GM21825 (cell line): ENCODE data around the gene SEMA5A.

ENCODE experiments used
- ATAC-seq: cut with Tn5 transposase; IDR thresholded peaks from one replicate; pipeline ENCODE4 v1.9.1; 2021; ENCODE audit warnings: mild to moderate bottlenecking, moderate library complexity; ENCODE audit not compliant: unreplicated experiment

Gene SEMA5A

GRCh38 chr5:9452181-9452580 lies 93.7 kb downstream of the SEMA5A start:
- ATAC-seq: no peak

DNA sequence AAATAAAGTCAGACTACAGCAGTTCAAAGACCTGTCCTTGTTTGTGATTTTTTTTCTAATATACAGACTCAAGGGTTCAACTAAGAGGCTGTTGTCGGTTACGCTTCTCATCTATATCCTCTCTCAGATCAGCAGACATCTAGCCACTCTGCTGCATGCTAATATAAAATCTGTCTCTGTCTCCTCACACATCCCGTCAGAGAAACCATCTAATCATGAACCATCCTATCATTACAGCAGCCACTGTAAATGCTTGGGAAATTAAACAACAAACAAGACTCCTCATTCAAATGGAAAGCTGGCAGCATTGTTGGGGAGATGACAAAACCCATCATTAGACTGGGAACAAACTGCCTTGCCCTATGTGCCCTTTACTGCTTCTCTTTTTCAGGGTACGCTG lies 94.8 kb downstream of the SEMA5A start:
- no peak for ATAC-seq

DNA sequence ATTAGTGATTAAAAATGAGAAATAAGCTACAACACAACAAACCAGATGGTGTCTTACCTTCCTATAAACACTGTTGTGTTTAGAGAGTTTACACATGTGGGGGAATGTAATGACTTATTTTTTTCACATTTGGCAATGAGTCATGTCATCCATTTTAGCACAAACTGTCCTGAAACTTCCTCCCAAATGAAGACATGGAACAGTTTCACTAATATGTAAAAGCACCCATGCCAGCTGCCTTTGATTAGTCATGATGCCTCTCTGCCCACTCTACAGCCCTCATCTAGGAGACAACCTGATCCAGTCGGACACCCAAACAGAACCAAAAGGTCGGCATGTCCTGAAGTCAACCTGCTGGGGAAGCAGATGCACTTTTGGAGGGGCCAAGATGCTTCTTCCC lies 98.2 kb downstream of the SEMA5A start:
- ATAC-seq: no peak

GRCh38 chr5:9445826-9446388 lies 100.0 kb downstream of the SEMA5A start:
- ATAC-seq: no peak

DNA sequence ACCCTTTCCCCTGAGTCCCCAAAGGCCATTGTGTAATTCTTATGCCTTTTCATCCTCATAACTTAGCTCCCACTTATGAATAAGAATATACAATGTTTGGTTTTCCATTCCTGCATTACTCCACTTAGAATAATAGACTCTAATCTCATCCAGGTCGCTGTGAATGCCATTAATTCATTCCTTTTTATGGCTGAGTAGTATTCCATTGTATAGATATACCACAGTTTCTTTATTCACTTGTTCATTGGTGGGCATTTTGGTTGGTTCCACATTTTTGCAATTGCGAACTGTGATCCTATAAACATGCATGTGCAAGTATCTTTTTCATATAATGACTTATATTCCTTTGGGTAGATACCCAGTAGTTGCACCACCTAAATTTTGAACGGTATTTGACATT lies 101.5 kb downstream of the SEMA5A start:
- no peak for ATAC-seq

- ATAC-seq: no peak
Observed at GRCh38 chr5:9441610-9442009, 104.3 kb downstream of the SEMA5A start.

DNA sequence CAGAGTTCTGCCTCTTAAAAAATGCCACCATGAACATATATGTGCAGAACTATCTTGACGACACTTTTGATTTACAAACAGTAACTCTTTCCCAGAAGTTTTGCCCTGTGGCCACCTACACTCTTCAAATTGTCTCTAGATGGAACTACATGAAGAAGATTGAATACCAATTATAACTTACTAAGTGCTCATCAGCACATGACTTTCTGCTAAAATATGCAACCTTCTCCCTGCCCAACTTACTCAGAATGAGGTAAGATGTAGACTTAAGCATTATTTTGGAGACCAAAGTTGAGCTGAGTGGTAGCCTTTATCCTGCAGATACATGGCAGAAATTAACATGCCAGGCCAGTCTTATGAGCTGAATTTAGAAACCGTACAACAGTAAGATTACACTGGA lies 105.4 kb downstream of the SEMA5A start:
- ATAC-seq: no peak

DNA sequence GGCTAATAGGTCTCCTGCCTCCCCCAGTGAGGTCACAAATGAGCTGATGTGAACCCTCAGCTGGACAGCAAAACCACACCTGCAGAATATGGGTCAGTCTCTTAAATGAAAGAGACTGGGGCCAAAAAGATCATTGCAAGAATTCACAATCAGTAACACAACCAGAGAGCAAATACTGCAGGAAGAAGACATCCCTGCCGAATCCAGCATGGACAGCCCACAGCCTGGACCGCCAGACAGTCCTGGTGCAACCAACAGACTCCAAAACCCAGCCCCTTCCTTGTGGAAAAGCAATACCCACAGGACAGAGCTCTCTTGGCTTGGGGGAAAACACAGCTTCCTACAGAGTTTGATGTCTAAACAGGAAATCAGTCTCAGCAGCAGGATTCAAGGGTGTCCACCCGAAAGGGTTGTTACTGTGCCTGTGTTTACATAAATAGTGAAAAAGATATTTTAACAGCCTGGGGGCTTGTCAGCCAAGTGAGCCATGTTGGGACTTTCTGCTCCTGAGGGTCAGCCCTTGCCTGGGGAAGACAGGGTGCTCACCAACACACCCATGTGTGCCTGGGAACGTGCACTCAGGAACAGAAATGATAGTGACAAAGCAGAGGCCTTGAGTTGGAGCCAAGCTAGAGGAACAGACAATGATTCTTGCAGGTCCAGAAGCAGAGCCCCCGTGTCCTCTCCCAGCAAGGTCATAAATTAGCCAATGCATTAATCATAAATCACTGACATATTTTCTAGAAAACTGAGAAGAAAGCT lies 106.2 kb downstream of the SEMA5A start:
- no peak for ATAC-seq

DNA sequence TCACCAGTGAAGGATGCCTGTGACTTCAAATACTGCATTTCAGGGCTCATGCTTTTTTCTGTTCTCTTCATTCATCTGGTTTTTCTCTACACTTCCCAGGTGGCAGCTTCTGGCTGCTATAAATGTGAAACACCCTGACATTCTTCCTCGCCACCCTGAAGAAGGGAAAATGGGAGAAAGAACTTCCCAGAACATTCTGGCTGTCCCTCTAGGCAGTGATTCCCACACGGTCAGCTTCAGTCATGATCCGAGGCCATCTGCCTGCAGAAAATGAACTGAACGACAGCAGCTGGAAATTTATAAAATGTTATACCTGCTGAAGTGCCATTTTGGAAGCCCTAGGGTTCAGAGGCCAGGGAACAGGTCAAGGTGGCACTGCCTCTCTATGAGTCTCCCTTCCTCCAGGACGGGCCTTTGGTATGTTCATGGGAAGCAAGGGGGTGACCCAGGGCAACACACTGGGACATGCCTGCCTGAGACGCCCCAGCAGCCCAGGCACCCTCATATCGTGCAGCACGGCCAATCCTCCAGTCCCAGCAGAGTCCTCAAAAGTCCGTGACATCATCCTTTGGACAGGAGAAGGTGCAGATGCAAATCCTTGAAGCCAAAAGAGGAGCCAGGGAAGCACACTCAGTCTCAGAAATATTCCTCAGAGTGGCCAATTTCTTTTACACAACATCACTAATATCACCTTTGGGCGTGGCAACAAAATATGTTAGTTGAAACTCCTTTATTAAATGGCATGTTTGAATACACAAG lies 107.1 kb downstream of the SEMA5A start:
- no peak for ATAC-seq

DNA sequence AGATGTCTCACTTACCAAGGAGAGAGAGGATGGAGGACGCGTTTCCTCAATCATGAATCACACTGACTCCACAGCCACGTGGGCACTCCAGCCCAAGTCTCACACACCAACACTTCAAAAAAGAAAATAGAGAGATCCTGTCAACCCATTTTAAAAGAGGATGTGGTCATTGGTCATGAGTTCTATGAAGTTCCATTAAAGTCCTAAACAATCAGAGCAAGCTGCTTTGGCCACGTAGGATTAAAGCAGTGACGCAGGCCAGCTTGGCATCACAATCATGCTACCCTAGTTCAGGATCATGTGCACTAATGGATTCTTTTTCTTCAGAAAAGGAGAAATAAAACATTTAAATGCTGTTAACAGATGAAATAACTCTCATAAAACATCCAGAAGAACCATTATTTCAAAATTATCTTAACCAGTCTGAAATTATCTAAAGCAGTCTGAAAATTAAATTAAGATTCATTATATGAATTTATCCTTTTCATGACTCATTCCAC lies 108.1 kb downstream of the SEMA5A start:
- ATAC-seq: no peak

DNA sequence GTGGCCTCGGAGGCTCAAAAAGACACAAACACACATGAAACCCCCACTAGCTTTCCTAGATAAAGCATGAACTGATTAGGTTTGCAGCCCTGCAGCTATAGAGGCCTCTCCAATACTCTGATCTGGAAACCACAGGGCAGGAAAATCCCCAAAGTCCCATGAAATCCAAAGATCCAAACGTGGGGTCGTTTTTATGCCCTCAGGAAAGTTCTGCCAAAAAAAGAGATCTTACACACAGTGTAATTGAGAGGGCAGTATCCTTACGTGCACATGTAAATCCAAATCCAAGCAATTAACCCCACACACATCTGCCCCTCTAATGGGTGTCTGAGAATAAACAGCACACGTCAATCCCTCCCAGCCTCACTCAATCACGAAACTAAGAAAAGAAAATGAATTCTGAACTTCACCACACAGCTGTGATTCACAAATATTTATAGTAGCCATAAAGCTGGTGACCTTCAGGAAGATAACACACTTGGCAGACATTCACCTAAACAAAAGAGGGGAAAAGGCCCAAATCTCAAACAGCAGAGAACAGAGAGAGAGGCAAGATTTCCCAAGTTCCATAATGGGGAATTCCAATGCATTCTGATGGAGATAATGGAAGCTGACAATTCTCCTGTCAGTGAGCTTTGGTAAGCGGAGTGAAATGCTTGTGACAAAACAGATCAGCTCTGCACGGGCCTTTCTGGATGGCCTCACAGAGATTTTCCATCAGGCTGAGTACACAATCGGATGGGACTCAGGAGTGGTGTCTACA lies 114.2 kb downstream of the SEMA5A start:
- ATAC-seq: no peak

DNA sequence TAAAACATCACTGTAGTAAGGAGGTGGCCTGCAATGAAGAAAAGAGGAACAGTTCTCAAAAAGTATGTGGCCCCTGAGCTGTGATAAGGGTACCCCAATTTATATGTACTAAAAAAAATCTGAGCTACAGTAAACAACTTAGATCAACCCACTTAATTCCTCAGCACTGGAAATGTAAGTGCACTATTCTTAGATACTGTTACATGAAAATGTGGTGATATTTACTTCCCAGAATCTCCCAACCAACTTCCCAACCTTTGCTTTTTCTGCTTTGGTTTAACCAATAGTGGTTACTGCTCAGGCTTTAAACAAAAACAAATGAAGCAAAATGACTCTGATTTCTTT lies 114.8 kb downstream of the SEMA5A start:
- no peak for ATAC-seq

GRCh38 chr5:9430306-9430705 lies 115.6 kb downstream of the SEMA5A start:
- no peak for ATAC-seq

GRCh38 chr5:9429691-9430215 lies 116.1 kb downstream of the SEMA5A start:
- no peak for ATAC-seq

GRCh38 chr5:9428272-9428671 lies 117.6 kb downstream of the SEMA5A start:
- no peak for ATAC-seq

DNA sequence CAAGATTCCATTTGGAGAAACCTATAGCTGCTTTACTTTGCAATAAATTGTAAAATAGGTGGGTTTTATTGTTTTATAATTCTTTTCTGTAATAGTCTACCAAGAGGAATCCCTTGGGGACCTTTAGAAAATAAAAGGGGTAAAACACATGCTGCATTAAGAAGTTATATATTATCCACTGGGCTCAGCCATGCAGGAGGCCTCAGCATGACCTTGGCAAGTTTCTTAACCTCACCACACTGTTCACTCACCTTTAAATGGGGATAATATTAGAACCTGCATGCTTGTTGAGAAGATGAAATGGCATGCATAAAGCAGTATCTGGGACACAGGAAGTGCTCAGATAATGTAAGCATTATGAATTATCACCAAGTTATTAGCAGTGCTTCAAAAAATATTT lies 120.2 kb downstream of the SEMA5A start:
- ATAC-seq: no peak

DNA sequence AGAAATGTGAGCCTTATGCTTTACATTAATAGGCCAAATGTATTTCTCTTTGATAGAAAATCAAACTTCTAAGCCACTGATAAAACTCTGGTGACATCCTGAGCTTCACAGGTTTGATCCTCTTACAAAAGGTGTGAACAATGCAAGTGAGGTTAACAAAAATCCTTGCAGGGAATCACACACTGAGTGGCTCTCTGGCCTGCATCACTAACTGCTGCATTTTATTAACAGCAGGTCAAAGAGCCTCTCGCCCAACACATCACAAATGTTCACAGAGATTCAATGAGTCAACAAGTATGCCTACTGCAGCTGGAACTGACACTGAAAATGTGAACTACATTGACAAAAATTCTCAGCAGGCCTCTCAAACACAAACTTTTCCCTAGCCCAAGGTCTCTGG lies 122.3 kb downstream of the SEMA5A start:
- ATAC-seq: no peak

DNA sequence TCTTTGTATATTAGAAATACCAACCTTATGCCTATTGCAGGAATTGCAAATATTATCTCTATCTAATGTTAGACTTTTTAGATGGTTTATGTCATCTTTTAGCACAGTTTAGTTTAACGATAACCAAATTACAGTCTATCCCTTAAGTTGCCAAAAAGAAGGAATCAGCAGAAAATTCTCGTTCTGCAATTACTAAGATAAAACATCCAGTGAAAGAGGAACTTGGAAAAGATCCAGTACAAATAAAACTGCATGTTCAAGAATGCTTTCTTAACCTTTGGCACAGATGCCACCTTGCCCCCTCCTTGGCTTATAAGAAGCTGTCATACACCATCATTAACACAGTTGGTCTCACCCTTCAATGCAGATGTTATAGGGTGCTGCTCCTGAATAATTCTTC lies 124.0 kb downstream of the SEMA5A start:
- ATAC-seq: no peak

GRCh38 chr5:9419794-9420193 lies 126.1 kb downstream of the SEMA5A start:
- no peak for ATAC-seq

GRCh38 chr5:9415566-9415965 lies 130.3 kb downstream of the SEMA5A start:
- ATAC-seq: no peak

- no peak for ATAC-seq
Observed at GRCh38 chr5:9415091-9415490, 130.8 kb downstream of the SEMA5A start.
